NCI-H146 (cell line): Measurements from ENCODE around the gene ZDHHC7.
"Not testable (repeated sequence)": the region's sequence is repeated elsewhere in the genome, so short reads cannot be mapped to it uniquely, and the experiment has no call there.

Experiments
- DNase-seq: peaks from one replicate; lab custom pipeline; 2025; lab: John Stamatoyannopoulos, UW

The ZDHHC7 gene

GRCh38 chr16:84938616-84939015 lies 72.7 kb downstream of the ZDHHC7 start:
- not testable (repeated sequence) for DNase-seq

DNA sequence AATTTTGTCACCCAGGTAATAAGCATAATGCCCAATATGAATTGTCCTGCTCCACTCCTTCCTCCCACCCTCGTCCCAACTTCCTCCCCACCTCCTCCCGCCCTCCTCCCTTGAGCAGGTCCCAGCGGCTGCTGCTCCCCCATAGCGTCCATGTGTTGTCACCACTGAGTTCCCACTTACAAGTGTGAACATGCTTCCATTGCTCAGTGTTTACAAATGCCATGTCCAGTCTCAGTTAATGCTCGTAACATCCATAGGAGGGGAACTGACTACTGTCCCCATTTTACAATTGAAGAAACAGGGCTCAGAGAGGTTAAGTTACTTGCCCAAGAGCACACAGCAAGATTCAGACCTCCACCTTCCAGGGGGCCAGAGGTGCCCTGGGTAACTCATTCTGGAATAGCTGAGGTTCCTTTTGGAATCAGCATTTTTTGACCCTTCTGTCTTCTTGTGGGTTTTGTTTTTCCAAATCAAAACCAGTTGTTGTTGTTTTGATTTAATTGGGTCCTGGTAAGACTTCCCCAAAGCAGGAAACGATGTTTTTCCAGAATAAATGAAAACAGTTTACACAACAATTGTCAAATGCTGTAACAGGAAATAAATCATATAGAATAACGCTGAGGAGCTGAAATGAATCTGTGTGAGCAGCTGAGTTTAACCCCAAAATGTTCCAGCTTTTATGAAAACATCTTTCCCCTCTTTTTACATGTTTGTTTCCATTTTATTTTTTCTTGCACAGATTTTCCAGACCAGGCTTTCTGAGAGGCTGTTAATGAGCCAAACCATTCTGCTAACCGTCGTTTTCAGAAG lies 73.9 kb downstream of the ZDHHC7 start:
- no peak for DNase-seq

DNA sequence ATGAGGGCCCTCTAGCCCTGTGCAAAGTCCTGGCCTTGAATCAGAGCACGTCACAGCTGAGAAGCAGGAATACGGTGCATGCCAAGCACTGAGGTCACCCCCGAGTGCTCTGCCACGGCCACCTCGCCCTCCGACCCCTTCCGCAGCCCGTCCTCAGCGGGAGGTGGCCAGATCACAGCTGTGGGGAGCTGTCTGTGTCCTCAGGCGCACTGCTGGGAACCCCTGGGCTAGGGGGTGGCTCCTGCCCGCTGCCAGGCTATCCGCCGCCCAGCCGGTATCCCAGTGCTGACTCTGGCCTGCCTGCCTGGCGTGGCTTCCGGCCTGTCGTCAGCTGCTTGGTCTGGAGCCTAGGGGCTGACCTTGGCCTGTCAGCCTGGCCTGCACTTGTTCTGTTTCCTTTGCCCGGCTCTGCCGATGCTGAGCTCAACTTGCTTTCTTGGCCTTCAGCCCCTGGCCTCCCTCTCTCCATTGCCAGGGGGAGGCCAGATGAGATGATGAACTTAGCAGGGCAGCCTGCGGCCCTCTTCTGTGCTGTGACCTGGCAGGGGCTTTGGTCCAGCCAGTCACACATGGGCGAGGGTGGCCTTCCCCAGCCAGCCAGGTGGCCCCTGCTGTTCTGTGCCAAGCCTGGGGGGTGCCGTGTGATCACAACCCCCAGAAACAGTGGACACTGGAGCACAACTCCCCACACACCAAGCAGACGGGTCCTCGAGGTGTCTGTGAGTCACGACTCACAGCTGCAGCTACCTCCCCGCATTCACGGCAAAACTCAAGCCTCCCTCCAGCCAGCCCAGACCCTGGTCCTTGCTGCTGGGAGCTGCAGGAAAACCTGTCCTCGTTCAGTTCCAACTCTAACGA lies 77.3 kb downstream of the ZDHHC7 start:
- DNase-seq, result no peak

DNA sequence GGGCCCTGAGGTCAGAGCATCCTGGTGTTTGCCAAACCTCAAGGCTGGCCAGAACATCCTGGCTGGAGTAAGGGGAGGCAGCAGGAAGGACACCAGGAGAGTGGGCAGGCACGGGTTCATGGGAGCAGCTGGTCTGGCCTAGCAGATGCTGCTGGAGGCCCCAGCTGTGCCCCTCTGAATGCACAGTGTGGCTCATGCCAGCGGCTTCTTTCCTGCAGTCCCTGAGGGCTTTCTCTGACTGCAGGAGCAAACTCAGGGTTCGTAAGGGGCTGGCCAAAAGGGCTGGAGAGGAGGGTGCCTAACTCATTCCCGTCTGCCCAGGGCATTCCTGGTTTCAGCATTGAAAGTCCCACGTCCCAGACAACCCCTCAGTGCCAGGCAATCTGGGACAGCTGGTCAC lies 78.7 kb downstream of the ZDHHC7 start:
- DNase-seq, result peak; percentile 13

DNA sequence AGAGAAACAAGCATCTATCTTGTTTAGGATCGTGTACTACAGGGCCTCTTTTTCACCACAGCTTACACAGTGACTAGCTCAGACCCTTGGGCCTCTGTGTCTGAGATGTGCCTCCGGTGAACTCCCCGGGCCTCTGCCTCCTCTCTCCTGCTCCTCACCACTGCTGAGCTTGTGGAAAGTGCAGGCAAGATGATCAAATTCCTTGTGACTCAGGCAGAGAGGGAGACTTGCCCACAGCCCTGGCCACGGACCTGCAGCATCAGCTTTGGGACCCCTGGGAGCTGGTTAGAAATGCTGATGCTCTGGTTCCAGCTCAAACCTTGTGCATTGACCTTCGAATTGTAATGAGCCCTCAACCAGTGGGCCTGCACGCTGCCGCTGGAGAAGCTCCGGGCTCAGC lies 79.8 kb downstream of the ZDHHC7 start:
- DNase-seq, result no peak

DNA sequence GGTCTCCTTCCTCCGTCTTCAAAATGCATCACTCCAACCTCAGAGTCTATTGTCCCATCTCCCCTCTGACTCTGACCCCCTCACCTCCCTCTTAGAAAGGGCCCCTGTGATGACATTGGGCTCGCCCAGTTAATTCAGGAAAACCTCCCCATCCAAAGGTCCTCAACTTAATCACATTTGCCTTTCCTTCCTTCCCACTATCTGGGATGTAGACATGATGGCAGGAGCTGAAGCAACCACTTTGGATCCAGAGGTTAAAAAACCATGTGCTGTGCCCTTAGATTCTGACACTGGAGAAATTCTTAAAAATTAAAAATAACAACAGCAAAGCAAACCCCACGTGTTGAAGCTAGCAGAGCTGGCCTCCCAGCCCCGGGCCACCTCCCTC lies 80.2 kb downstream of the ZDHHC7 start:
- no peak for DNase-seq

DNA sequence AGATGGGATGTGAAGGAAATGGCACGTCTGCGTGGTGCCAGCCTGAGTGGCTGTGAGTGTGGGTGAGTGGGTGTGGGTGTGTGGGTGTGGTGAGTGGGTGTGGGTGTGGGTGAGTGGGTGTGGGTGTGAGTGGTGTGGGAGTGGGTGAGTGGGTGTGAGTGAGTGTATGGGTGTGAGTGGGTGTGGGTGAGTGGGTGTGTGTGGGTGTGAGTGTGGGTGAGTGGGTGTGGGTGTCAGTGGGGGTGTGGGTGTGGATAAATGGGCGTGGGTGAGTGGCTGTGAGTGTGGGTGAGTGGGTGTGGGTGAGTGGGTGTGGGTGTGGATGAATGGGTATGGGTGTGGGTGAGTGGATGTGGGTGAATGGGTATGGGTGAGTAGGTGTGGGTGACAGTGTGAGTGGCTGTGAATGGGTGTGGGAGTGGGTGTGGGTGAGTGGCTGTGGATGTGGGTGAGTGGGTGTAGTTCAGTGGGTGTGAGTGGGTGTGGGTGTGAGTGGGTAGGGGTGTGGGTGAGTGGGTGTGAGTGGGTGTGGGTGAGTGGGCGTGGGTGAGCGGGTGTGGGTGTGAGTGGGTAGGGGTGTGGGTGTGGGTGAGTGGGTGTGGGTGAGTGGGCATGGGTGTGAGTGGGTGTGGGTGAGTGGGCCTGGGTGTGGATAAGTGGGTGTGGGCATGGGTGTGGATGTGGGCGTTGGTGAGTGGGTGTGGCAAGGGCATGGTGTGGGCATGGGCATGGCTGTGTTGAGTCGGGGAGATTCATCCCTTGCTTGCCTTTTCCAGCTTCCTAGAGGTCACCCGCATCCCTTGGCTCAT lies 80.8 kb downstream of the ZDHHC7 start:
- DNase-seq, result no peak

DNA sequence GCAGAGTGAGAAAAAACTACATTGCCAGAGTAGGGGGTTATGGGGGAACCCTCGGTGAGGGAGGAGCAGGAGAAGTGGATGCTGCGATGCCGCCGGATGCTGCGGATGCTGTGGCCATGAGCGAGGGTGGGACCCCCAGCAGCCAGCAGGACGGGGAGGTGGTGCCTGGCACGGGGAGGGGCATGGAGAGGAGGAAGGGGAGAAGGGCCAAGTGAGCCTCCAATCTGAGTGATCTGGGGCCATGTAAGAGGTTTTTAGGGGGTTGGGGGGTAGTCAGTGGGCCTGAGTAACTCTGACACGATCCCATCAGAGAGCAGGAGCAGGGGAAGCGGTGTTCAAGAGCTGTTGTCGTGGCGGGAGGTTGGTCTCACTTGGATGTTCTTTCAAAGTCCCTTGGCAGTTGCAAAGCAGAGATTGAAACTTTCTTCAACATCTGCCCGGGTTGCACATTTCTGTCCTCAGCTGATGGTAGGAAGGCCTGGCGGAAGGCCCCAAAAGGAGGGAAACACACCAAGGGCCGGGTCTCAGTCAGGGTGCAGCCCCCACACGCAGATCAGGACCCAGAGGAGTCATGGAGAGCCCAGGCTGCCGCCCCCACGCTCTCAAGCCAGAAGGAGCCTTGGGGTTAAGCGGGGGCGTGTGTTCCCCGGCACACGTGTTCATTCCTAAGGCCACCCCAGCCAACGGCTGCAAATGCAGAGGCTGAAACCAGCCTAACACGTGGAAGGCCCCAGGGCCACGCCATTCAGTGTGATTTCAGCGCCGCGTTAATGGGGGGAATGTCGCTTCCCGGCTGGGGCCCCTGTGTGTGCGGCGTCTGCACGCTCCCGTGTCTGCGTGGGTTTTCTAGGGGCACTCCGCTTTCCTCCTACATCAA lies 81.7 kb downstream of the ZDHHC7 start:
- no peak for DNase-seq

DNA sequence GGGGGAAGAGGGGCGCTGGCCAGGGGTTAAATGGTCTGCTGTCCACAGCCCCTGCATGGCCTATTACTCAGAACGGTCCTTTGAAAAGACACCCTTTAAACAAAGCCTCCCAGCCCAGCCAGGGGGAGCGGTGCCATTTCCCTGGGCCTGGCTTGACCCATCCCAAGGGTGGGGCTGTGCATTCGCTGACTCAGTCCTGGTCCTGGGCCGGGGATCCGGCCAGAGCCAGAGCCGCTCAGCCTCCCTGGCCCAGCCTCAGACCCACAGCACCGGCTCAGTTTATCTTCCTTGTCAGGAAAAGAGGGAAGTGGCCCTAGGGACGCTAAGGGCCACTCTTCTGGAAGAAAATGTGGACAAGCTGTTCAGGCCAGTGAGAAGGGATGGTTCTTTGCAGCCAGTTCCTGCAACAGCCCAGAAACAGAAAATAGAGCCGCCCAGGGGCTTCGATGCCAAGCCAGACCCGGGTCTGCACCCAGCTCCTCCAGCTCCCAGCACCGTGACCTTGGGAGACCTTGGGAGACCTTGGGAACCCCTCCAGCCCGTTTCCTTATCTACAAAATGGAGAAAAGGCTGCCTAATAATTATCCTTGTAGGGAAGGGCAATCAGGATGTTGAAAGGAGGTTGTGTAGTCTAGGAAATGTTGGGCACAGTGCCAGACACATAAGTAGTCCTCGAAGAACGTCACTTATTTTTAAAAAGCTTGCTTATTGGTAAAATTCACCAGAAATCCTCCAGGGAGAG lies 82.5 kb downstream of the ZDHHC7 start:
- DNase-seq, result no peak

- no peak for DNase-seq
Measured at GRCh38 chr16:84927621-84928591, 83.4 kb downstream of the ZDHHC7 start.

- DNase-seq, result no peak
Measured at GRCh38 chr16:84926462-84926861, 84.9 kb downstream of the ZDHHC7 start.

DNA sequence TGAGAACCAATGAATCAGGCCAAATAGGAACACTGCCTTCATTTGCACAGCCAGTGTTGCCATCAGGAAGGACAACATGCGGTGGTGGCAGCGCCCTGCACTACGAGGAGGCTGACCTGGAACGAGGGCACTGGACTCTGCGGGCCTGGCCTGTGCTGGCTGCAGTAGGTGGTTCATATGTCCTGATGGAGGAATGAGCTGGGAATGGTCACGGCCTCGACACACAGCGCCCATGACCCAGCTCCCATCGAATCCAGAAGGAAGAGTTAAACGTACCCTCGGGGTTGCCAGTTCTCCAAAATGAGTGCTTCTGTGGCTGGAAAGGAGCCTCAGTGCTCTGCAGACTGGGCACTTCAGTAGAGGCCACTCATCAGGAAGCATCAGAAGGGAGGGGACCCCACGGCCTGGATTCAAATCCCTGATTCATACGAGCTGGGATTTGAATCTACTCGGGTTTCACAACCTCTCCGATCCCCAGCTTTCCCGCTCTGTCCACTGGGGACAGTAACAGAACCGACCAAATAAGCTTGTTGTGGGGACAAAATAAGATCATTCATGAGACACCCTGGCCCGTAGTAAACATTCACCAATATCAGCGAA lies 85.5 kb downstream of the ZDHHC7 start:
- no peak for DNase-seq

DNA sequence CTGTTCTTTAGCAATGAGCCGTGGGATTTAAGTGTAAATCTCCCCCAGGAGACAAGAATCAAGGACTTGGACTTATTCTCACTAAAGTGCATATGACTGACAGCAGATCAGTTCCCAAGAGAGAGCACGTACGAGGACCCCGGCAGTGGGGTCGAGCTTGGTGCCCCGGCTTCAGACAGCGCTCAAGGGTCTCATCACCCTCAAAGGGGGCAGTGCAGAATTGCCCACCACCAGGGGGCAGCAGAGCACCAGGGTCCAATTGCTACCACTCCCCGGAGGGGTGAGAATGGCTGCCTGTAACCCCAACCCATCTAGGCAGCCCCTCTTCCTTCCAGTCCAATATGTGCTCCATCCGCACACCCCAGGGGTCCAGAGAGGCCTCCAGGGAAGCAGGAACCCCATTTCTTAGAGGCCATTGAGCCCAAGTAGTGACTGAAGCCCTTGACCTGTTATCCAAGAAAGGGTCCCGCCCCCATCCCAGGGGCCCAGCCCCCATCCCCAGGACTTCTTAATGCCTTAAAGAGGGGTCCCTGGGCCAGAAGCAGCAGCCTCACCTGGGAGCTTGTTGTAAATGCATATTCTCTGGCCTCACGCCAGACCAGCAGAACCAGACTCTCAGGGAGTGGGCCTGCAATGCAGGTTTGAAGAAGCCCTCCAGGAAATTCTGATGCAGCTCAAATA lies 86.1 kb downstream of the ZDHHC7 start:
- DNase-seq, result peak; percentile 21

- no peak for DNase-seq
Measured at GRCh38 chr16:84924331-84925091, 86.8 kb downstream of the ZDHHC7 start.
